AG10803 (cell line): ENCODE measurements around the gene TAMM41.
"Not testable (repeated sequence)": the region's sequence is repeated elsewhere in the genome, so short reads cannot be mapped to it uniquely, and the experiment has no call there.

Experiments
- DNase-seq: peaks from one replicate; pipeline ENCODE4 v3.0.0; 2010; ENCODE audit warnings: low read depth
- H3K4me3 ChIP-seq: 2 replicates; pipeline ENCODE4 v1.5.1; 2011; ENCODE audit warnings: mild to moderate bottlenecking, low read length, control low read depth
- CTCF ChIP-seq: conservative IDR thresholded peaks from 2 replicates; pipeline ENCODE4 v1.5.1; 2011; ENCODE audit warnings: mild to moderate bottlenecking, low read length, control low read depth, inconsistent platforms

The TAMM41 gene

GRCh38 chr3:11759996-11760395, 86.7 kb downstream of the TAMM41 start:
- TF ChIP-seq CTCF, result no peak
- DNase-seq, result no peak
- H3K4me3 ChIP-seq, result no peak overlapping the region

GRCh38 chr3:11757929-11758328, 88.8 kb downstream of the TAMM41 start:
- TF ChIP-seq CTCF, result no peak
- H3K4me3 ChIP-seq, result no peak overlapping the region
- no peak for DNase-seq

- no peak for TF ChIP-seq CTCF
- DNase-seq, result peak; percentile 38
- no peak overlapping the region for H3K4me3 ChIP-seq
Observed at GRCh38 chr3:11757441-11757875, 89.2 kb downstream of the TAMM41 start.

GRCh38 chr3:11755276-11755675, 91.4 kb downstream of the TAMM41 start:
- no peak for DNase-seq
- no peak for TF ChIP-seq CTCF
- H3K4me3 ChIP-seq, result no peak overlapping the region

GRCh38 chr3:11752254-11752653, 94.4 kb downstream of the TAMM41 start:
- DNase-seq, H3K4me3 ChIP-seq: not testable (repeated sequence)

GRCh38 chr3:11748306-11748705, 98.4 kb downstream of the TAMM41 start:
- H3K4me3 ChIP-seq, result not testable (repeated sequence)
- DNase-seq, result peak; percentile 16
